Muscle of back (tissue), 11 donors: ENCODE data around the gene APBA2. TPM values are rescaled to one million over a fixed set of nuclear protein-coding genes. Genes with fewer than 3 reads are reported as not detected.
A peak's percentile ranks its signal among the peaks of the same experiment; 100 is the strongest.

Experiments used
- DNase-seq, 3 donors: peaks; one replicate each; pipeline versions ENCODE4 v3.0.0 to v3.0.0-alpha.2; 2013
- polyA plus RNA-seq, 10 donors: library from polyadenylated mRNA; unstranded; fragments of 120-200 nt; gene quantifications; one replicate each; pipeline ENCODE4 v1.2.1, GENCODE V29; 2013; ENCODE audit not compliant: insufficient read length in 10 of 10

Gene APBA2
- polyA plus RNA-seq, 10 donors = 3.1 to 12.7 (median 4.7) TPM

- no peak for DNase-seq
Measured at GRCh38 chr15:29117778-29118177, 232.0 kb downstream of the APBA2 start.

- no peak for DNase-seq
Measured at GRCh38 chr15:29119847-29120246, 234.1 kb downstream of the APBA2 start.

- DNase-seq = no peak
Measured at GRCh38 chr15:29120593-29121368, 235.0 kb downstream of the APBA2 start.

- DNase-seq = no peak
Measured at GRCh38 chr15:29121369-29121656, 235.5 kb downstream of the APBA2 start.

- no peak for DNase-seq
Measured at GRCh38 chr15:29121907-29122306, 236.1 kb downstream of the APBA2 start.

GRCh38 chr15:29122506-29122905 is 236.7 kb downstream of the APBA2 start:
- DNase-seq = no peak

GRCh38 chr15:29123171-29123570 is 237.4 kb downstream of the APBA2 start:
- DNase-seq = no peak

GRCh38 chr15:29123991-29124390 is 238.2 kb downstream of the APBA2 start:
- no peak for DNase-seq

GRCh38 chr15:29124581-29125381 is 239.0 kb downstream of the APBA2 start:
- peak in 1 of 3 donors; percentile 38 for DNase-seq

GRCh38 chr15:29125382-29126207 is 239.8 kb downstream of the APBA2 start:
- no peak for DNase-seq

- DNase-seq = no peak
Measured at GRCh38 chr15:29126208-29126536, 240.4 kb downstream of the APBA2 start.

- DNase-seq = no peak
Measured at GRCh38 chr15:29126821-29127461, 241.2 kb downstream of the APBA2 start.

GRCh38 chr15:29127506-29128430 is 242.0 kb downstream of the APBA2 start:
- DNase-seq = no peak

- DNase-seq = no peak
Measured at GRCh38 chr15:29128671-29129070, 242.9 kb downstream of the APBA2 start.

GRCh38 chr15:29129221-29129620 is 243.4 kb downstream of the APBA2 start:
- DNase-seq = no peak

GRCh38 chr15:29129926-29130325 is 244.2 kb downstream of the APBA2 start:
- no peak for DNase-seq

GRCh38 chr15:29130476-29130875 is 244.7 kb downstream of the APBA2 start:
- DNase-seq = no peak

- peak in 2 of 3 donors; percentile 45 to 63 for DNase-seq
Measured at GRCh38 chr15:29130951-29131839, 245.4 kb downstream of the APBA2 start.

GRCh38 chr15:29131840-29132420 is 246.2 kb downstream of the APBA2 start:
- no peak for DNase-seq
